ENCODE results near the gene DUOXA1. TPM values are rescaled to one million over a fixed set of nuclear protein-coding genes. Genes with fewer than 3 reads are reported as not detected.

The DUOXA1 gene
- polyA plus RNA-seq, 6 donors from 2014 or later: not detected

DNA sequence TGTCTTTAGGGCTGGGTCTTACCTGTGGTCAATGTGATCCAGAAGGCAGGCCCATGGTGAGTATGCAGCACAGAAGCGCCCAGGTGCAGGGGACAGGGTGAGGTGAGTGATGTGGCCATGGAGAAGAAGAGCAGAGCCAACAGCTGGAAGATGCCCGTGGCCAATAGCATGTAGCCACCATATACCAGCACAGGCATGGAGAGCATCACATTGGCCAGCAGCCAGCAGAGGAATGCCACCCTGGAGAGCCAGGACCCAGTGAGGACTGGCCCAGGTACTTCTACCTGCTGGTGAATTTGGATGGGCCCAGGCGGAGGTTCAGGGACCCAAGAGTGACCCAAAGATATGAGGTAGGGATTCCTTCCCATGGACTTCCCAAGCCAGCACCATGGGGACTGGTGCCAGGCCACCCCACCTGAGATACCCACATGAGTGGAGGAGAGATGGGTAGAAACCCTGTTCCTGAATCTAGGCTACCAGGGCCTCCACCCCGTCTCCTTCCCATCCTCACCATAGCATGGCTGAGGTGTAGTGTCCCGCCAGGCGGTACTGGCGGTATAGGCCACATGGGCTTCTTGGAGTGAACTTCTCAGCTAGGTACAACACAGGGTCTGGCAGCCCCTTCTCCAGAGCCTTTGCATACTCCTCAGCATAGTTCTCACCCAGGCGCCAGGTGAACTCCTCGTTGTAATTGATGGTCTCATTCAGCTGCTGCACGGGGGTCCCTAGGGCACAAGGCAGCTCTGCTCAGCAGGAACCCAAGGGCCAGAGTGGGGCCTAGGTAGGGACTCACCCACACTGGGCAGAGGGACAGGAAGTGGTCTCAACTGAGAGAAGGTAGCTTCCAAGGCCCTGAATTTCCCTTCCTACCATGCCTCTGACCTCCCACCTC is 9.4 kb downstream of the DUOXA1 start:
- H3K27ac Mint-ChIP-seq: no peak overlapping the region
- ATAC-seq (ENCODE audit: low read depth in 2 of 2) (no peak), DNase-seq (no peak)
- H3K4me3 Mint-ChIP-seq: no peak overlapping the region
- H3K4me1 Mint-ChIP-seq: peaks cover 16 to 30% (median 29%) of the 10 kb centered on the region in 3 donors
- H3K27me3 Mint-ChIP-seq: peaks cover 60 to 82% (median 79%) of the 10 kb centered on the region in 3 donors
- H3K9me3 Mint-ChIP-seq: peaks cover 0 to 3% (median 0%) of the 10 kb centered on the region in 7 donors
- H3K36me3 Mint-ChIP-seq: no peaks in the 10 kb centered on the region

- Mint-ChIP-seq H3K36me3 (peaks cover 0 to 3% of the 10 kb centered on the region in 2 donors), H3K4me1 (peaks cover 25 to 40% (median 39%) of the 10 kb centered on the region in 3 donors), H3K27ac (peak overlapping the region in 1 of 6 donors; percentile 48)
Observed at GRCh38 chr15:45118996-45119395, 10.7 kb downstream of the DUOXA1 start.

DNA sequence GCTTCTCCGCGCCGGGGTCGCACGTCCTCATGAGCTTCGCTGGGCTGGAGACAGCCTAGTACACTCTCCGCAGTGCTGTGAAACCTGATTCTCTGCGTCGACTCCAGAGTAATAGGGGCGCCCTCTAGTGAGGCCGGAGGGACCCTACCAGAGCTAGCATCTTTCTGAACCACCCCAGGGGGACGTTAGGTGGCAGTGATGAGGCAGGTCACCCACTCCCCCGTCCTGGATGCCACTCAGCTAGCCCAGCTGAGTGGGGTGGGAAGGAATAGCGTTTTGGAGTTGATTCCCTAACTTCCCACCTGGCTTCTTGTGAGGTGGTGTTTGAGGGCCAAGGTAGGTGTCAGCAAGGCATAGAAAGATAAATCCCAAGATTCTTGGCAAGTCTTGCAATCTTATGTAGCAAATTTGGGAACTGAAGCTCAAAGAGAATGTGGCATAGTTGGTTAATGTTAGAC is 11.5 kb downstream of the DUOXA1 start:
- ATAC-seq (ENCODE audit: low read depth in 2 of 2) (peak; percentile 94), DNase-seq (peak; percentile 87)
- H3K27me3 Mint-ChIP-seq: peaks cover 71 to 91% (median 90%) of the 10 kb centered on the region in 3 donors
- H3K27ac Mint-ChIP-seq: peak overlapping the region in 2 of 6 donors; percentile 65 to 83
- peak overlapping the region; percentile 61 to 94 (median 88) for H3K4me3 Mint-ChIP-seq
- H3K4me1 Mint-ChIP-seq: peaks cover 33 to 48% (median 48%) of the 10 kb centered on the region in 3 donors
- H3K36me3 Mint-ChIP-seq: peaks cover 0 to 8% of the 10 kb centered on the region in 2 donors
- H3K9me3 Mint-ChIP-seq: peaks cover 0 to 3% (median 0%) of the 10 kb centered on the region in 7 donors

More at GRCh38 chr15:45118996-45119395, 10.7 kb downstream of the DUOXA1 start:
- H3K27me3 Mint-ChIP-seq: peaks cover 65 to 88% (median 85%) of the 10 kb centered on the region in 3 donors
- H3K4me3 Mint-ChIP-seq: no peak overlapping the region
- ATAC-seq (ENCODE audit: low read depth in 2 of 2) (no peak), DNase-seq (no peak)
- peaks cover 0 to 3% (median 0%) of the 10 kb centered on the region in 7 donors for H3K9me3 Mint-ChIP-seq

- Mint-ChIP-seq H3K4me1 (peaks cover 37 to 55% (median 54%) of the 10 kb centered on the region in 3 donors), H3K9me3 (peaks cover 0 to 3% (median 0%) of the 10 kb centered on the region in 7 donors), H3K36me3 (peaks cover 0 to 8% of the 10 kb centered on the region in 2 donors), H3K4me3 (peak overlapping the region; percentile 61 to 94 (median 88)), H3K27ac (peak overlapping the region in 1 of 6 donors; percentile 83), H3K27me3 (peaks cover 73 to 91% (median 89%) of the 10 kb centered on the region in 3 donors)
- ATAC-seq (ENCODE audit: low read depth in 2 of 2) (peak; percentile 11 to 12), DNase-seq (no peak)
Observed at GRCh38 chr15:45117308-45118130, 12.2 kb downstream of the DUOXA1 start.

GRCh38 chr15:45116482-45117307 is 13.0 kb downstream of the DUOXA1 start:
- Mint-ChIP-seq H3K4me3 (peak overlapping the region; percentile 26 to 94 (median 88)), H3K27ac (peak overlapping the region in 2 of 6 donors; percentile 20 to 33), H3K36me3 (peaks cover 0 to 8% of the 10 kb centered on the region in 2 donors), H3K27me3 (peaks cover 78 to 95% (median 93%) of the 10 kb centered on the region in 3 donors), H3K4me1 (peaks cover 44 to 63% (median 62%) of the 10 kb centered on the region in 3 donors), H3K9me3 (peaks cover 0 to 3% (median 0%) of the 10 kb centered on the region in 7 donors)
- ATAC-seq (ENCODE audit: low read depth in 2 of 2) (peak in 1 of 2 donors; percentile 8), DNase-seq (no peak)

DNA sequence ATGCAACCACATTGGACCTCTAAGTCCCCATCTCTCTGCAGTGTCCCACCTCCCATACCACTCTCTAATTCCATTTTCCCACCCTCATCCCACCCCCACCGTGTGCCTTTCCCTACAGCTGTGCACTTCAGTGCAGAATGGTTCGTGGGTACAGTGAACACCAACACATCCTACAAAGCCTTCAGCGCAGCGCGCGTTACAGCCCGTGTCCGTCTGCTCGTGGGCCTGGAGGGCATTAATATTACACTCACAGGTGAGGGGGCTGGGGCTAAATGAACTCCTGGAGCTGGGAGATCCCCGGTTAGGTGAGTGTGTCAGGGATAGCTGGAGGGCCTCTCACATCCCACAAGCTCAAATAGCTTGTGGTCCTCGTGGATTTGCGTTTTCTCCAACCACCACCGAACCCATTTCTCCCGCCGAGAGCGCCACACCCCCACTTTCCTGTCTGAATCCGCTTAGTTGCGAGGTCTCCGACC is 13.6 kb downstream of the DUOXA1 start:
- Mint-ChIP-seq H3K36me3 (peaks cover 0 to 8% of the 10 kb centered on the region in 2 donors), H3K4me1 (peaks cover 44 to 63% (median 63%) of the 10 kb centered on the region in 3 donors), H3K4me3 (peak overlapping the region in 7 of 8 donors; percentile 26 to 86 (median 76)), H3K27me3 (peaks cover 75 to 91% (median 87%) of the 10 kb centered on the region in 3 donors), H3K9me3 (peaks cover 0 to 3% (median 0%) of the 10 kb centered on the region in 7 donors), H3K27ac (peak overlapping the region in 1 of 6 donors; percentile 33)
- ATAC-seq (ENCODE audit: low read depth in 2 of 2) (no peak), DNase-seq (no peak)

DNA sequence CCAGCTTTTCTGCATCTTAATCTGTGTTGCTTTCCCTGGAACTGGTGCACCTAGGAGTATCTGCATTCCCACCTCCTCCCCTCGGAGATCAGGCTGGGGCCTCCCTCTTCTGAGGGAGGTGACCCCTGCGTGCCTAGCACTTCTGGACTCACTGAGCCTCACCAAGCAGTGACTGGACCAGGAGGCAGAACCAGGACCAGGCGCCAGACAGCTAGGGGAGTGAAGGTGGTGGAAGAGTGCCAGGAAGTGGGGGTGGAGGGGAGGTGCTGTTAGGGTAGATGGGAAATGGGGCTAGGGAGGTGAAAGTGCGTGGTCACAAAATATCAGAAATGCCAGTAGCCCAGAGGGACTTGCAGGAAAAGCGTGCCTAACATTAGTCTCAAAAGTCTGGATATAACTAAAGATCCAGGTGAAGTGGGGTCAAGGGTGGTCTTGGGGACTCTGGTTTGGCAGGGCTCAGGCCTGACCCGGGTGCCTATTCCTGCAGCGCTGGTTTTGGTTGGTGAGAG is 14.3 kb downstream of the DUOXA1 start:
- peaks cover 45 to 66% (median 63%) of the 10 kb centered on the region in 3 donors for H3K4me1 Mint-ChIP-seq
- H3K27ac Mint-ChIP-seq: no peak overlapping the region
- DNase-seq (no peak), ATAC-seq (ENCODE audit: low read depth in 2 of 2) (no peak)
- peak overlapping the region in 5 of 8 donors; percentile 9 to 73 (median 70) for H3K4me3 Mint-ChIP-seq
- peaks cover 0 to 3% (median 0%) of the 10 kb centered on the region in 7 donors for H3K9me3 Mint-ChIP-seq
- H3K27me3 Mint-ChIP-seq: peaks cover 74 to 91% (median 85%) of the 10 kb centered on the region in 3 donors
- peaks cover 0 to 8% of the 10 kb centered on the region in 2 donors for H3K36me3 Mint-ChIP-seq

DNA sequence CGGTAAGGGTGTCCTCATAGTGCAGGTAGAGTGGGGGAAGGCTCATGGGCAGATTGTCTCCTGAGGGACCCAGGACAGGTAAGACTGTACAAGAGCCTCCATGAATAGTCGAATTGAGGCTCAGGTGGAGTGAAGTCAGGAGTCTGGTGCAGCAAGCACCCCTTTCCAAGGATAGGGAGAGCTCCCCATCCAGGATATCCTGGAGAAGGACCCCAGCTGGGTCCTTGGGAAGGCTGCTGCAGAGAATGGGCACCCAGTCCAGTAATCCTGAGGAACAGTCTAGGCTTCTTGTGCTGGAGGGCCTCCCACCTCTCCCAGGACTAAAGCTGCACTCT is 15.0 kb downstream of the DUOXA1 start:
- peak overlapping the region in 1 of 6 donors; percentile 59 for H3K27ac Mint-ChIP-seq
- peaks cover 48 to 69% (median 63%) of the 10 kb centered on the region in 3 donors for H3K4me1 Mint-ChIP-seq
- peaks cover 0 to 3% (median 0%) of the 10 kb centered on the region in 7 donors for H3K9me3 Mint-ChIP-seq
- ATAC-seq (ENCODE audit: low read depth in 2 of 2) (no peak), DNase-seq (no peak)
- H3K27me3 Mint-ChIP-seq: peaks cover 74 to 92% (median 85%) of the 10 kb centered on the region in 3 donors
- peaks cover 0 to 8% of the 10 kb centered on the region in 2 donors for H3K36me3 Mint-ChIP-seq
- peak overlapping the region in 7 of 8 donors; percentile 25 to 90 (median 80) for H3K4me3 Mint-ChIP-seq

- H3K4me3 Mint-ChIP-seq: peak within 1 kb of the TSS; percentile 66 to 90 (median 80)
- peaks cover 0 to 3% (median 0%) of the 10 kb centered on the region in 7 donors for H3K9me3 Mint-ChIP-seq
- DNase-seq (no peak), ATAC-seq (ENCODE audit: low read depth in 2 of 2) (no peak)
- H3K4me1 Mint-ChIP-seq: peaks cover 48 to 69% (median 63%) of the 10 kb centered on the region in 3 donors
- H3K36me3 Mint-ChIP-seq: peaks cover 0 to 8% of the 10 kb centered on the region in 2 donors
- H3K27me3 Mint-ChIP-seq: peaks cover 75 to 92% (median 85%) of the 10 kb centered on the region in 3 donors
- peak within 1 kb of the TSS in 5 of 6 donors; percentile 53 to 79 (median 68) for H3K27ac Mint-ChIP-seq
Observed at GRCh38 chr15:45114076-45114750, 15.5 kb downstream of the DUOXA1 start, which contains the start of the genes DUOX2 and DUOXA2. TSS of gene DUOX2 (minus strand) at chr15:45114172. CDS start at chr15:45113411, 761 bp downstream. TSS of gene DUOXA2 (plus strand) at chr15:45114326. CDS start at chr15:45114606, 280 bp downstream.

DNA sequence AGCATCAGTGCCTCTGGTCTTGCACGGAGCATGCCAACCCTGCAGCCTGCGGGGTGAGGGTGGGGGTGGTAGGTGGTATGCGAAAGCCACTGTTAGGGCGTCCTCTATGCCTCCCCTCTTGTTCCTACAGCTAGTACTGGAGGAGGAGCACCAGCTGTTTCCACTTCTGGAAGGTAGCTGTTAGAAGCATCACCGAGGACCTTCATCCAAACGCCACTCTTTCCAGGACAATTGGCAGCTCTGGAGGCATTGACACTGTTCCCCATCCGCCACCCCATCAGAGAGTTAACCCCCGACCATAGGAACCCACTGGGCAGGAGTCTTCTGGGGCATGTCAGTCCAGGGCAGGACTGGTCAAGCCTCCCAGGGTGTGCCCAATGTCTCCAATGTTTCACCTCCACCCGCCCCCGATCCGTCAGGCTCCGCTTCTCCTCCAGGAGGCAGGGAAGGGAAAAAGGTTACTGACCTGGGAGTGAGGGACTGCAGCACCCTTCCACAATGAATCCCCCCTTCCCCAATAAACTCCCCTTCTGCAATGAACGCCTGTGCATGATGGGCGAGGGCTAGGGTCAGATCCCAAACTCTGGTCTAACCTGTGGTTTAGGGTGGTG is 16.2 kb downstream of the DUOXA1 start:
- peak overlapping the region in 2 of 6 donors; percentile 53 to 68 for H3K27ac Mint-ChIP-seq
- ATAC-seq (ENCODE audit: low read depth in 2 of 2): no peak
- peaks cover 81 to 92% (median 90%) of the 10 kb centered on the region in 3 donors for H3K27me3 Mint-ChIP-seq
- peaks cover 0 to 8% of the 10 kb centered on the region in 2 donors for H3K36me3 Mint-ChIP-seq
- DNase-seq: no peak
- peaks cover 48 to 69% (median 63%) of the 10 kb centered on the region in 3 donors for H3K4me1 Mint-ChIP-seq
- peak overlapping the region; percentile 25 to 90 (median 80) for H3K4me3 Mint-ChIP-seq
- H3K9me3 Mint-ChIP-seq: peaks cover 0 to 3% (median 0%) of the 10 kb centered on the region in 7 donors
